C4-2B (cell line): ENCODE measurements around the gene GPR152.
"Not testable (repeated sequence)": the region's sequence is repeated elsewhere in the genome, so short reads cannot be mapped to it uniquely, and the experiment has no call there.

Source experiments
- H3K27ac ChIP-seq: fragments of 450-650 bp; 2 replicates; pipeline ENCODE4 v1.5.1; 2017
- CTCF ChIP-seq: fragments of 450-650 bp; conservative IDR thresholded peaks from 2 replicates; pipeline ENCODE4 v1.5.1; 2017; ENCODE audit warnings: mild to moderate bottlenecking
- ZFX ChIP-seq: fragments of 450-650 bp; IDR thresholded peaks from 2 replicates; pipeline ENCODE4 v1.6.1; 2017

The GPR152 gene

GRCh38 chr11:67492069-67492727 is 39.7 kb upstream of the GPR152 start:
- no peak overlapping the region for H3K27ac ChIP-seq
- TF ChIP-seq ZFX (no peak), CTCF (no peak)

GRCh38 chr11:67491276-67492068 is 38.9 kb upstream of the GPR152 start:
- TF ChIP-seq CTCF, result no peak
- H3K27ac ChIP-seq, result no peak overlapping the region

- no peak overlapping the region for H3K27ac ChIP-seq
- TF ChIP-seq CTCF (no peak), ZFX (no peak)
Observed at GRCh38 chr11:67490727-67491065, 38.2 kb upstream of the GPR152 start.

GRCh38 chr11:67489885-67490726 is 37.6 kb upstream of the GPR152 start:
- no peak overlapping the region for H3K27ac ChIP-seq
- TF ChIP-seq CTCF (no peak), ZFX (no peak)

GRCh38 chr11:67489203-67489884 is 36.8 kb upstream of the GPR152 start:
- TF ChIP-seq ZFX (no peak), CTCF (no peak)
- no peak overlapping the region for H3K27ac ChIP-seq

- no peak for TF ChIP-seq CTCF
- TF ChIP-seq ZFX, result no peak
- no peak overlapping the region for H3K27ac ChIP-seq
Observed at GRCh38 chr11:67486481-67487195, 34.1 kb upstream of the GPR152 start.

- H3K27ac ChIP-seq, result not testable (repeated sequence)
Observed at GRCh38 chr11:67485873-67486361, 33.4 kb upstream of the GPR152 start.
